Breast epithelium (tissue), 4 donors: Measurements from ENCODE around the gene CDH20. TPM values are rescaled to one million over a fixed set of nuclear protein-coding genes. Genes with fewer than 3 reads are reported as not detected.

Source experiments
- DNase-seq, 2 donors: peaks; one replicate each; pipeline ENCODE4 v3.0.0-alpha.2; 2019; ENCODE audit warnings: low spot score in 2 of 2
- H3K27ac ChIP-seq, 2 donors: fragments of 200-600 bp; sonication (generic) in 1 of 2; one replicate each; pipeline ENCODE4 v1.5.1; 2016 to 2019; ENCODE audit warnings: mild to moderate bottlenecking in 1 of 2
- H3K27me3 ChIP-seq, 2 donors: fragments of 200-600 bp; sonication (generic) in 1 of 2; one replicate each; pipeline versions ENCODE4 v1.5.1 to v1.6.0; 2017 to 2019; ENCODE audit warnings: control low read depth in 1 of 2, mild to moderate bottlenecking in 1 of 2
- H3K36me3 ChIP-seq: fragments of 200-600 bp; one replicate; pipeline ENCODE4 v1.5.1; 2019
- H3K4me1 ChIP-seq, 2 donors: fragments of 200-600 bp; sonication (generic); one replicate each; pipeline ENCODE4 v1.5.1; 2016 to 2019; ENCODE audit warnings: control low read depth in 1 of 2
- H3K4me3 ChIP-seq, 3 donors: fragments of 200-600 bp; sonication (generic); 1 replicate in 2 of 3; 2 replicates in 1 of 3; pipeline ENCODE4 v1.5.1; 2016 to 2019; ENCODE audit warnings: mild to moderate bottlenecking in 3 of 3, moderate library complexity in 2 of 3
- H3K9me3 ChIP-seq, 2 donors: fragments of 200-600 bp; sonication (generic) in 1 of 2; one replicate each; pipeline ENCODE4 v1.5.1; 2016 to 2019; ENCODE audit warnings: control low read depth in 1 of 2
- CTCF ChIP-seq, 3 donors: fragments of 450-650 bp; IDR thresholded peaks; one replicate each; pipeline ENCODE4 v1.5.1; 2016 to 2017; ENCODE audit warnings: antibody characterized with exemption in 3 of 3, mild to moderate bottlenecking in 3 of 3, moderate library complexity in 3 of 3
- POLR2A ChIP-seq: fragments of 450-650 bp; IDR thresholded peaks from one replicate; pipeline ENCODE4 v1.6.1; 2016; ENCODE audit warnings: antibody characterized with exemption, mild to moderate bottlenecking, moderate library complexity
- POLR2AphosphoS5 ChIP-seq, 3 donors: sonication (generic); formaldehyde crosslinking; IDR thresholded peaks; one replicate each; pipeline ENCODE4 v1.6.1; 2017; ENCODE audit warnings: antibody characterized with exemption in 3 of 3
- intact Hi-C: fragments of 100-400 bp; cut with DNase I; formaldehyde crosslinking; loops from one replicate; pipeline ENCODE4 v1.15.1; 2023; ENCODE audit warnings: low total_unique reads
- total RNA-seq, 3 donors: library from RNA; depleted of rRNA; stranded (reverse); fragments of >200 nt; gene quantifications; one replicate each; pipeline ENCODE4 v1.1.0, GENCODE V29; 2016

The CDH20 gene
- total RNA-seq, 3 donors from 2014 or later: 0.66 to 18.1 (median 1.2) TPM

- peak in 1 of 2 donors; percentile 28 for DNase-seq
- intact Hi-C loops: no loop called here
Observed at GRCh38 chr18:61551586-61551985, 218.4 kb downstream of the CDH20 start.

GRCh38 chr18:61553045-61553659, 219.9 kb downstream of the CDH20 start:
- Histone ChIP-seq H3K27me3 (no peaks in the 10 kb centered on the region), H3K4me1 (no peaks in the 10 kb centered on the region), H3K27ac (no peak overlapping the region), H3K9me3 (no peaks in the 10 kb centered on the region), H3K4me3 (no peak overlapping the region), H3K36me3 (no peaks in the 10 kb centered on the region)
- intact Hi-C loops: no loop called here
- no peak for TF ChIP-seq POLR2A
- no peak for TF ChIP-seq POLR2AphosphoS5 (IDR thresholded peaks at IDR 0.05)
- no peak for TF ChIP-seq CTCF (IDR thresholded peaks at IDR 0.05)
- no peak for DNase-seq

More at GRCh38 chr18:61551586-61551985, 218.4 kb downstream of the CDH20 start:
- Histone ChIP-seq H3K27me3 (no peaks in the 10 kb centered on the region), H3K36me3 (no peaks in the 10 kb centered on the region), H3K4me3 (no peak overlapping the region), H3K27ac (no peak overlapping the region), H3K4me1 (no peaks in the 10 kb centered on the region), H3K9me3 (no peaks in the 10 kb centered on the region)
- TF ChIP-seq CTCF (IDR thresholded peaks at IDR 0.05) (peak; percentile 76 to 83 (median 81)), POLR2AphosphoS5 (IDR thresholded peaks at IDR 0.05) (no peak)

- TF ChIP-seq POLR2A (no peak), CTCF (IDR thresholded peaks at IDR 0.05) (no peak), POLR2AphosphoS5 (IDR thresholded peaks at IDR 0.05) (no peak)
- DNase-seq: no peak
- Histone ChIP-seq H3K27ac (no peak overlapping the region), H3K9me3 (no peaks in the 10 kb centered on the region), H3K4me1 (no peaks in the 10 kb centered on the region), H3K4me3 (peak overlapping the region in 1 of 3 donors; percentile 38), H3K36me3 (no peaks in the 10 kb centered on the region), H3K27me3 (no peaks in the 10 kb centered on the region)
- intact Hi-C loops: no loop called here
Observed at GRCh38 chr18:61554117-61554776, 221.0 kb downstream of the CDH20 start.

- Histone ChIP-seq H3K4me1 (no peaks in the 10 kb centered on the region), H3K27ac (no peak overlapping the region), H3K4me3 (no peak overlapping the region), H3K9me3 (no peaks in the 10 kb centered on the region), H3K27me3 (no peaks in the 10 kb centered on the region), H3K36me3 (no peaks in the 10 kb centered on the region)
- intact Hi-C loops: no loop called here
- DNase-seq: no peak
- TF ChIP-seq CTCF (IDR thresholded peaks at IDR 0.05) (no peak), POLR2A (no peak), POLR2AphosphoS5 (IDR thresholded peaks at IDR 0.05) (no peak)
Observed at GRCh38 chr18:61554946-61555361, 221.7 kb downstream of the CDH20 start.

GRCh38 chr18:61556316-61556715, 223.1 kb downstream of the CDH20 start:
- H3K9me3 ChIP-seq: no peaks in the 10 kb centered on the region
- no peak overlapping the region for H3K4me3 ChIP-seq
- no peaks in the 10 kb centered on the region for H3K27me3 ChIP-seq
- intact Hi-C loops: no loop called here
- no peaks in the 10 kb centered on the region for H3K36me3 ChIP-seq
- no peak overlapping the region for H3K27ac ChIP-seq
- no peaks in the 10 kb centered on the region for H3K4me1 ChIP-seq
- DNase-seq: no peak
- TF ChIP-seq POLR2A (no peak), POLR2AphosphoS5 (IDR thresholded peaks at IDR 0.05) (no peak), CTCF (IDR thresholded peaks at IDR 0.05) (no peak)
